Astrocyte (in vitro differentiated cells and primary cell): ENCODE data around the gene AUTS2. TPM values are rescaled to one million over a fixed set of nuclear protein-coding genes. Genes with fewer than 3 reads are reported as not detected.

Experiments used
- DNase-seq: peaks from one replicate; pipeline ENCODE4 v3.0.0-alpha.2; 2010; ENCODE audit warnings: low read depth
- FAIRE-seq: peaks from 2 replicates; lab custom pipeline; 2011; peaks lifted over from hg19 to GRCh38; lab: Jason Lieb, UNC
- H2AFZ ChIP-seq: 2 replicates; pipeline ENCODE4 v1.6.0; 2012; ENCODE audit warnings: low read depth, low read length, inconsistent platforms
- H3K27ac ChIP-seq: 2 replicates; pipeline ENCODE4 v1.5.1; 2011; ENCODE audit warnings: low read depth, low read length, inconsistent platforms
- H3K27me3 ChIP-seq: 2 replicates; pipeline ENCODE4 v1.6.0; 2011; ENCODE audit warnings: low read length, inconsistent platforms; ENCODE audit not compliant: insufficient read depth
- H3K36me3 ChIP-seq: 2 replicates; pipeline ENCODE4 v1.5.1; 2011; ENCODE audit warnings: low read length, inconsistent platforms; ENCODE audit not compliant: insufficient read depth
- H3K4me1 ChIP-seq: 2 replicates; pipeline ENCODE4 v1.5.1; 2011; ENCODE audit warnings: low read length, inconsistent platforms; ENCODE audit not compliant: insufficient read depth
- H3K4me2 ChIP-seq: 2 replicates; pipeline ENCODE4 v1.6.0; 2012; ENCODE audit warnings: low read length, inconsistent platforms
- H3K4me3 ChIP-seq: 2 replicates; pipeline ENCODE4 v1.5.1; 2011; ENCODE audit warnings: low read depth, mild to moderate bottlenecking, low read length, inconsistent platforms; ENCODE audit not compliant: insufficient read depth
- H3K79me2 ChIP-seq: 2 replicates; pipeline ENCODE4 v1.6.0; 2012; ENCODE audit warnings: mild to moderate bottlenecking, low read length, inconsistent platforms; ENCODE audit not compliant: insufficient read depth
- H3K9ac ChIP-seq: 2 replicates; pipeline ENCODE4 v1.6.0; 2012; ENCODE audit warnings: mild to moderate bottlenecking, low read length, inconsistent platforms
- H3K9me3 ChIP-seq: 2 replicates; pipeline ENCODE4 v1.5.1; 2012; ENCODE audit warnings: low read depth, mild to moderate bottlenecking, low read length, inconsistent platforms; ENCODE audit not compliant: insufficient read depth
- H4K20me1 ChIP-seq: 2 replicates; pipeline ENCODE4 v1.6.0; 2012; ENCODE audit warnings: low read length, inconsistent platforms; ENCODE audit not compliant: insufficient read depth
- H3K27ac Mint-ChIP-seq: one replicate; pipeline ENCODE4 v1.8.0; 2021; ENCODE audit warnings: mild to moderate bottlenecking, mixed read lengths; ENCODE audit not compliant: unreplicated experiment
- H3K27me3 Mint-ChIP-seq: one replicate; pipeline ENCODE4 v1.8.0; 2021; ENCODE audit warnings: low read depth, mixed read lengths; ENCODE audit not compliant: unreplicated experiment
- H3K36me3 Mint-ChIP-seq: one replicate; pipeline ENCODE4 v1.8.0; 2021; ENCODE audit warnings: low read depth, mixed read lengths; ENCODE audit not compliant: unreplicated experiment
- H3K4me1 Mint-ChIP-seq: one replicate; pipeline ENCODE4 v1.8.0; 2021; ENCODE audit warnings: low read depth, mixed read lengths; ENCODE audit not compliant: unreplicated experiment
- H3K4me3 Mint-ChIP-seq: one replicate; pipeline ENCODE4 v1.8.0; 2021; ENCODE audit warnings: mild to moderate bottlenecking, moderate library complexity, mixed read lengths; ENCODE audit not compliant: unreplicated experiment
- H3K9me3 Mint-ChIP-seq: one replicate; pipeline ENCODE4 v1.8.0; 2021; ENCODE audit warnings: mild to moderate bottlenecking, mixed read lengths; ENCODE audit not compliant: unreplicated experiment
- EZH2 ChIP-seq: IDR thresholded peaks from 2 replicates; pipeline ENCODE4 v1.6.1; 2012; ENCODE audit warnings: mild to moderate bottlenecking, low read length, inconsistent platforms; ENCODE audit not compliant: insufficient read depth
- total RNA-seq: library from RNA; stranded (reverse); gene quantifications from 2 replicates; pipeline ENCODE4 v1.2.1, GENCODE V29; 2021
- TF ChIP-seq, protein P1 (sequence below): IDR thresholded peaks from 2 replicates; pipeline ENCODE4 v1.5.1; 2011; ENCODE audit warnings: low read depth, mild to moderate bottlenecking, inconsistent platforms, low read length, moderate library complexity; ENCODE audit not compliant: insufficient read depth

Gene AUTS2
- total RNA-seq, 1 donor from 2014 or later = 73.2 TPM

DNA sequence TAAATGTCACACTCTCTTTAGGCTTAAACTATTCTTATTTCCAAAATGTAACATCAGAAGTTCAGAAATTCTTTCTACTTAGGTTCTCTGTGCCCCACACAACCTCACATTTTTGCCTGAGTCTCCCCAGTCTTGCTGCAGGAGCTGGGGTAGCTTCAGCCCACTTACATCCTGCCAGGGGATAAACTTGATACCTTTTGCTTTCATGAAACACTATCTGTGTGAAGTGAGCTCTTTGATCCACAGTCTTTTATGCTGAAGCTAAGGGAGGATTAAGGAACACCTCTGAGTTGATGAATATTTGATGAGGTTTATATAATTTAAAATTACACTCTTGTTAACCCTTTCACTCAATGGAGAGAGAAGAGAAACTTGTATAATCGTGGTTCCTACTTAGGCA is 341.0 kb downstream of the AUTS2 start:
- H3K27me3 ChIP-seq = no peaks in the 10 kb centered on the region

DNA sequence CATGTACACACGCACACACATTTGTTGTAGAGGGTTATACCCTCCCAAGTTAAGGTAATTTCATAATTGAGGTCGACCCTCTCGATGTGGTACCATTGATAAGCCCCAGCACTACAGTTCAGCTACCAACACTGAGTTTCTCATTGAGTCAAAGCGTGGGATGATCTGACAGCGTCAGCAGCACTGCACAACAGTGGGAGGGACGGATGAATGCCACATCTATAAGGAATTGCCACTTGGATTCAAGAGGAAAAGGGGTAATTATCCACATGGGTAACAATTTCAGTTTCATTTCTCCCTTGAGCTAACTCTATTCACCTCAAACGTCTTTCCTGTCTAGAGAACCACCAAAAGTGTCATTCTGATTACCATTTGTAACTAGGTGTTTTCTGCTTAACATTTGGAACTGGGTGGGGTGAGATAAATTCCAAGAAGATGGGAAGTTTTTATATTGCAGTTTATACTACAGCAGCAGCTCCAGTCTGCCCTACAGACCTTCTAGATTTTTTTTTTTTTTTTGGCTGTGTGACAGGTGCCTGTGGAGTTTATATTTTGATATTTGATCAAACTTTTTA is 342.9 kb downstream of the AUTS2 start:
- Histone ChIP-seq H3K9ac (no peak overlapping the region), H3K27me3 (no peaks in the 10 kb centered on the region), H4K20me1 (peaks cover 19% of the 10 kb centered on the region), H2AFZ (no peak overlapping the region), H3K27ac (no peak overlapping the region), H3K79me2 (no peaks in the 10 kb centered on the region), H3K9me3 (no peaks in the 10 kb centered on the region), H3K4me2 (no peak overlapping the region), H3K36me3 (no peaks in the 10 kb centered on the region), H3K4me1 (no peaks in the 10 kb centered on the region), H3K4me3 (no peak overlapping the region)
- H3K4me3 Mint-ChIP-seq = no peak overlapping the region
- DNase-seq = no peak
- no peaks in the 10 kb centered on the region for H3K27me3 Mint-ChIP-seq
- peaks cover 2% of the 10 kb centered on the region for H3K9me3 Mint-ChIP-seq
- TF ChIP-seq, protein P1, sequence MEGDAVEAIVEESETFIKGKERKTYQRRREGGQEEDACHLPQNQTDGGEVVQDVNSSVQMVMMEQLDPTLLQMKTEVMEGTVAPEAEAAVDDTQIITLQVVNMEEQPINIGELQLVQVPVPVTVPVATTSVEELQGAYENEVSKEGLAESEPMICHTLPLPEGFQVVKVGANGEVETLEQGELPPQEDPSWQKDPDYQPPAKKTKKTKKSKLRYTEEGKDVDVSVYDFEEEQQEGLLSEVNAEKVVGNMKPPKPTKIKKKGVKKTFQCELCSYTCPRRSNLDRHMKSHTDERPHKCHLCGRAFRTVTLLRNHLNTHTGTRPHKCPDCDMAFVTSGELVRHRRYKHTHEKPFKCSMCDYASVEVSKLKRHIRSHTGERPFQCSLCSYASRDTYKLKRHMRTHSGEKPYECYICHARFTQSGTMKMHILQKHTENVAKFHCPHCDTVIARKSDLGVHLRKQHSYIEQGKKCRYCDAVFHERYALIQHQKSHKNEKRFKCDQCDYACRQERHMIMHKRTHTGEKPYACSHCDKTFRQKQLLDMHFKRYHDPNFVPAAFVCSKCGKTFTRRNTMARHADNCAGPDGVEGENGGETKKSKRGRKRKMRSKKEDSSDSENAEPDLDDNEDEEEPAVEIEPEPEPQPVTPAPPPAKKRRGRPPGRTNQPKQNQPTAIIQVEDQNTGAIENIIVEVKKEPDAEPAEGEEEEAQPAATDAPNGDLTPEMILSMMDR = no peak
- no peak for TF ChIP-seq EZH2
- FAIRE-seq = no peak
- no peaks in the 10 kb centered on the region for H3K36me3 Mint-ChIP-seq
- no peak overlapping the region for H3K27ac Mint-ChIP-seq
- no peaks in the 10 kb centered on the region for H3K4me1 Mint-ChIP-seq

More for the DNA sequence above, 341.0 kb downstream of the AUTS2 start:
- FAIRE-seq (no peak), DNase-seq (no peak)
- Histone ChIP-seq H3K4me2 (no peak overlapping the region), H3K9me3 (no peaks in the 10 kb centered on the region), H3K36me3 (no peaks in the 10 kb centered on the region), H3K9ac (no peak overlapping the region), H3K4me1 (no peaks in the 10 kb centered on the region), H3K79me2 (no peaks in the 10 kb centered on the region), H3K4me3 (no peak overlapping the region), H4K20me1 (peaks cover 27% of the 10 kb centered on the region), H2AFZ (no peak overlapping the region), H3K27ac (no peak overlapping the region)
- Mint-ChIP-seq H3K4me1 (peaks cover 2% of the 10 kb centered on the region), H3K4me3 (no peak overlapping the region), H3K27me3 (no peaks in the 10 kb centered on the region), H3K27ac (no peak overlapping the region), H3K36me3 (no peaks in the 10 kb centered on the region), H3K9me3 (peaks cover 2% of the 10 kb centered on the region)
- TF ChIP-seq EZH2 = no peak
- TF ChIP-seq, protein P1 = no peak

DNA sequence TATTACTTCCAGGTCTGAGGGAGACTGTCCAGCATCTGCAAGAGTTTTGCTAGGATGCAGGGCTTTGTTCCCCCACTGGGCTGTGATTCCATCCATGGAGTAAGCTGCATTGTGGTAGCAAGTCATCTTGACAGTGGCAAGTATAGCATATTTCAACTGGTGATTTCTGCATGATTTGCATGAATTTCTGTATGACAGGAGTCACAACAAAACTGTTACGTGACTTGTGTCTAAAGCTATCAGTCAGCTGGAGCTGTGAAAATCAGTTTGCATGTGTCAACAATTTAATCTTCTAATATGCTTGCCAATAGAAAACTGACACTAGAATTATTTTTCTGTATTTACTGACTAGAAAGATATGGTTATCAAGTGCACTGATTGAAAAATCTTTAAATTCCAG is 344.3 kb downstream of the AUTS2 start:
- H3K27ac ChIP-seq = no peak overlapping the region
- H3K4me2 ChIP-seq = no peak overlapping the region
- H4K20me1 ChIP-seq = peaks cover 19% of the 10 kb centered on the region
- DNase-seq = no peak
- no peak for FAIRE-seq
- Mint-ChIP-seq H3K27ac (no peak overlapping the region), H3K27me3 (no peaks in the 10 kb centered on the region), H3K4me3 (no peak overlapping the region), H3K9me3 (peaks cover 2% of the 10 kb centered on the region), H3K36me3 (no peaks in the 10 kb centered on the region), H3K4me1 (no peaks in the 10 kb centered on the region)
- no peaks in the 10 kb centered on the region for H3K79me2 ChIP-seq
- no peaks in the 10 kb centered on the region for H3K27me3 ChIP-seq
- no peaks in the 10 kb centered on the region for H3K9me3 ChIP-seq
- H2AFZ ChIP-seq = no peak overlapping the region
- no peak overlapping the region for H3K9ac ChIP-seq
- H3K4me1 ChIP-seq = no peaks in the 10 kb centered on the region
- no peaks in the 10 kb centered on the region for H3K36me3 ChIP-seq
- H3K4me3 ChIP-seq = no peak overlapping the region
- TF ChIP-seq, protein P1 = no peak
